Activated CD4-positive, alpha-beta T cell treated with anti-CD3 and anti-CD28 coated beads, Interleukin-10, Interleukin-2, amounts not matched to agents 100 ng/mL and 50 ng/mL, durations not matched to agents 16 hours and 8 hours (primary cell): ENCODE measurements around the gene MRPL38.

Source experiments
- DNase-seq: peaks from one replicate; pipeline ENCODE4 v3.0.0-alpha.2; 2020

The MRPL38 gene

DNA sequence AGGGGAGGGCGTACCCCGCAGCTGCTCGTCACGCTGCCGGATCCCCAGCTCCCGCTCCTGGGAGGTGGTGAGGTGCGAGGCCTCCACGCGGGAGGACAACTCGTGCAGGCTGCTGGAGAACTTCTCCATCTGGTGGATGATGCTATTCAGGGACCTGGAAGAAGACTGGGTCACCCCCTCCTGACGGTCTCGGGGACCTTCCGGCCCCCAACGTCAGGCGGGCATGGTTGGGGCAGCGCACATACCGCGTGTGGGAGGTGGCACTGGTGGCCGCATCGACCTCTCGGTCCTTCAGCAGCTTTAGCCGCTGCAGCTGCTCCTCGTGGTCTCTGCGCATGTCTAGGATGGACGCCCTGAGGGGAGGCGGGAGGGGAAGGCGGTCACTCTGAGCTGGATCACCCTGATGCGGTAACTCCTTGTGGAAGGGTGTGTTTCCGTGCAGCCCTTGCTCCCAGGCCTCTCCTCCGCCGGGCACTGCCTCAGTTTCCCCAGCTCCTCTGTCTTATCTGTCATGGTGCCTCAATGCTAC lies 13.3 kb upstream of the MRPL38 start:
- DNase-seq: no peak

DNA sequence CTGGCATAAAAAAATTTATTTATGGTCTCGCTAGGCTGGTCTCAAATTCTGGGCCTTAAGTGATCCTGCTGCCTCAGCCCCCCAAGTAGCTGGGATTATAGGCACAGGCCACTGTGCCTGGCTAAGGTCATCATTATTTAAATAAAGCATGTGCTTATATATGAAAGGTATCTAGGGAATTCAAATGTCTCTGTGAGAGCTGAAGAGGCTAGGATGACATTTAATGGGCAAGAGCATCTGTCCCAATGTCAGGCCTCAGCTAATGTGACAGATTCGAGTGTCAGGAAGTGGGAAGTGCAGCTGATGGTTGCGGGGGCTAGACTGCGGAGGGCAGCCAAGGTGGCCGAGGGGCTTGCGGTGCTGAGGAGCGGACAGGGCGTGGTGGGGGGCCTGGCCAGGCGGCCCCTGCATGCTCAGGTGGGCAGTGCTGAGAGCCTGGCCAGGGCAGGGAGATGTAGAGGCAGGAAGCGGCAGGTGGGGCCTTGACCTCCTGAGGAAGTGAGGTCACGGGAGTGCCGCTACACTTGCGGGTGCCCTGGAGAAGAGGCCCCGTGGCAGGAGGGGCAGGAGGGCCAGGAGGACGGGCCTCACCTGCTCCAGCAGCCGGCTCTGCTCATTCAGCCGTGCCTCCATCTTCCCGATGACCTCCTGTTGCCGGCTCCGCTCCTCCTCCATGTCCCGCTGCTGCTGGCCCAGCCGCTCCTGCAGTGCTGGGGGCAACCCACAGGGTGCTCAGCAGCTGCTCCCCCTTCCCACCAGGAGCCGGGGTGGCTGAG lies 12.6 kb upstream of the MRPL38 start:
- no peak for DNase-seq

DNA sequence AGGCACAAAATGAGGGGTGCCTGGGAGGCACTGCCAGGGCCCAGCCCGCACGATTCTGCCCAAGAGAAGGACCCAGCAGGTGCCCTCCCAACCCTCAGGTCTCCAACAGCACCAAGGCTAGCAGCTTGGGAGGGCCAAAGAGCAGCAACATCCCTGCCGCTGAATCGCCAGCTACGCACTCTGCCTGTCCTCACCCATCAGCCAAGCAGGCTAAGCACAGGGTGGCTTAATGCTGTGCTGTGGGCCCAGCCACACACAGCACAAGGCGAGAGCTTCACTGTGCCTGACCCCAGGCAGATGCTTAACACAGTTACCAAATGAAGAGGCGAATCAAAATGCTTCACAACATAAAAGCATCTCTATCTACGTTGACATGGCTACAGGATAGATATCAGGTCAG lies 10.6 kb upstream of the MRPL38 start:
- no peak for DNase-seq

DNA sequence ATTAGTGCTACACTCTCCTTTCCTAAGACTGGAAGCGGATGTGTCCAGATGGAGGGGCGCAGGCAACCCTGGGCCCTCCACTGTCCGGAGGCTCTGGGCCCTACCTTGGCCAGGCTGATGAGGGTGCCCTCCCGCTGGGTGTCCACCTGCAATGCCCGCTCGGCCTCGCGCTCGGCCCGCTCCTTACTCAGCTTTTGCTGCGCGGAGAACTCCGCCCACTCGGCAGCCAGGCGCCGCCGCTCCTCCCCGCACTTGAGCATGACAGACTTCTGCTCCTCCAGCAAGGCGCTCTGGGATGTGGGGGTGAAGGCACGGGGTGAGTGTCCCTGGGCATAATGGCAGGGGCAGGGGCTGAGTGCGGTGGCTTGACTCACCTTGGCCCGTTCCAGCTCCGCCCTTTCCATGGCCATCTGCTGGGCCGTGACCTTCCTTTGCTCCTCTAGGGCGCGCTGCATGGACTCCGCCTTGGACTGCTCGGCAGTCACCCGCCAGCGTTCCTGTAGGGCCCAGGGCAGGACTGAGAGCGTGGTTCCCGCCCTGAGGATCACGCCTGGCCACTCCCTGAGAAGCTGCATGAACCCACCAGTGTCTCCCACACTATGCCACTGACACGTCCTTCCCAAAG lies 10.1 kb upstream of the MRPL38 start:
- no peak for DNase-seq

DNA sequence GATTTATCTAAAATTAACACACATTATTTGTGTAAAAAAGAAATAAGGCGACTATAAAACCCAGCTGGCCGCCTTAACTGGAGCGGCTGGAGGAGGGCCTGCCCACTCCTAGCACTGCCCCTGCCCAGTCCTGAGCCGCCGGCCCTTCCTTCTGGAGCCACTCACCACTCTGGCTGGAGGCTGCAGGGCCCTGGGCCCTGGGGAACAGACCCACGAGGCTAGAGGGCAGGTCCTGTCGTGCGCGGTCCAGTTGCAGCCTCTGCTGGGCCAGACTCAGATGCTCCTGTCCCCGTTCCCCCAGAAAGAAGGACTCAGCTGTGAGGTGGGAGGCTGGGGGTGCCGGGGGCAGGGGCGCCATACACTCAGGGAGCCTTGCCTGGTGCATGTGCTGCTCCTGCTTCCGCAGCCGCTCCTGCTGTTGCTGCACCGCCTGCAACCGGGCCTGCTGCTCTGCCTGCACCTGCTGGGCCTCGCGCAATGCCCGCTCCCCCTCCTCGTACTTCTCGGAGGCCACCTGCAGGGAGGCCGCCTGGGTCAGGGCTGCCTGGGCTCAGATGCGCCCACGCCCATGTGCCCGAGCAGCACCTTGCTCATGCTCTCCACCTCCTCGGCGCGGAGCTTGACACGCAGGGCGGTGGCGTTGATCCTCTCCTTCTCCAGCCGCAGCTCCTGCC lies 9.0 kb upstream of the MRPL38 start:
- DNase-seq: no peak

DNA sequence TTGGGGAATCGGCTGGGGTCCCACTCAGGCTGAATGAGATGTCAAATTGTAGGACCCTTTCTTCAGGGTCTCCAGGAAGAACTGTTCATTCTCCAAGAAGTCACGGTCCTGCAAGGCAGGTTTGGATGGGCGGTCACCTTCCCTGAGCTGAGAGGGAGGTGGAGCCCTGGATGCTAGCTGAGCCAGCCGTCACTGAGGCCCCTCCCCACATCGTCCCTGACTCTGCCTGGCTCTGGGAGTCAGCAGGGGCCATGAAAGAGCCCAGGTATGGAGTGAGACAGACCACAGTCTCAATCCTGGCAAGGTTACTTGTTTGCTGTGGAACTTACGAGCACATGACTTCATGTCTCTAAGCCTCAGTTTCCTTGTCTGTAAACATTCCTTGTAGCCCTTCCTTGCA lies 6.0 kb upstream of the MRPL38 start:
- DNase-seq: no peak

DNA sequence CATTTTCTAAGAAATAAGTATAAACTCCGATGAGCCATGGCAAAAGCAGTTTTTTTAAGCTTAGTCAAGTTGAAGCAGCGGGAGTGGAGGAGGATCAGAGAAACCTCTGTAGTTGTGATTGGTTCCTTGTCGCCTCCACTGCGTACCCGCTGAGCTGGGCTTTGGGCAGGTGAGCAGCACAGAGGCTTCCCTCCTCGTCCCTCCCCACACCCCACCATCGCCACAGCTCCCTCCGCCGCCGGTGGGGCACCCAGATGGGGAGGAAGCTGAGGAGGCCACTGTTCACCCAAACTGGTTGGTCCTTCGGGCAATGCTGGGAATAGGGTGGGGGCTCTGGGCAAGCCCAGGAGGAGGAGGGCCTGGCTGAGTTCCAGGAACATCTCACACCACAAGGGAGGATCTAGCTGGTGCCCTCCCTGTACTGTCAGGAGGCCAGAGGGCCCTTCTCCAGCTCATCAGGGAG lies 5.2 kb upstream of the MRPL38 start:
- DNase-seq: no peak

DNA sequence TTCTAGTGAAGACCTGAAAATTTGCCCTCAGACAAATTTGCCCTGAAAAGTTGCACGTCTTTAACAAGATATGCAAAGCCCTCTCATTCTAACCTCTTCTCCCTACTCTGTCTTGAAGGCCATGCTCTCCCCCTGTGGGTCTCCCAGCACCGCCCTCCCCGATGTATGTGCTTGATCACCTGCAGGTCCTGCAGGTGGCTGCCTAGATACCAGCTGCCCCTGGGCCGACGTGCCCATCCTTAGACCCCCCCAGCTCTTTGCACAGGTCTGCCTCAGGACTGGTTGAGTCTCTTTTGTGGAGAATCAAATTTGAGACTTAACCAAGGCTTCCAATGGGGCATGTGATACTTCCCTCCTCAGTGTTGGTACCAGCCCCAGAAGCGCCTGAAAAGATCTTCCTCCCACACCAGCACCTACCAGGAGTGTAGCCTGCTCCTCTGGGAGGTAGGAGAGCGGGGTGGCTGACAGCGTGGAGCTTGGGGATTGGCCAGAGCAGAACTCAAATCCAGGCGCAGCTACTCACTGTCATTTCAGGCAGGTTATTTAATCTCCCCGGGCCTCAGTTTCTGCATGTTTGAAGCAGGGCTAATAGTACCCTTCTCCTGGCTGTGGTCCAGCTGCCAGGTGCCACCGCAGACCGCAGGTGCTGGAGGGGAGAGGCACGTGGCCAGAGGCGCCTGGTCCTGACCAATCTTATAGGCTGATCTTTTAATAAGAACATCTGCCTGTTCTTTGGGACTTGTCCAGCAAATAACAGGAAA lies 4.5 kb upstream of the MRPL38 start:
- DNase-seq: no peak

DNA sequence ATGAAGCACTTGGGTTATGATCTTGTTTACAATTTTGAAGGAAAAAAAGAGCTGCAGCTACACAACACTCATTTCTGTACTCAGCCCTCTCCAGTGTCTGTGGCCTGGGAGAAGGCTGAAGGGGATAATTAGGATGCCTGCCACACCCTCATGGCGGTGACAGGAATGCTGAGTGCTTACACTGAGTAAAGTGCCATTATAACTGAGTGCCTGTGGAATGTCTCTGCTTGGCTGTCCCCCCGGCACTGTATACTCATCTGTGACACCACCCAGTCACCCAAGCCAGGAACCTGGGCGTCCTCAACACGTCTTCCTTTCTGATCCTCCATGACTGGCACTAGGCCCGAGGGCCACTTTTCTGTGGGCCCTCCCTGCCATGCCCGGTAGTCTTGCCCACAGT lies 3.5 kb upstream of the MRPL38 start:
- DNase-seq: no peak

DNA sequence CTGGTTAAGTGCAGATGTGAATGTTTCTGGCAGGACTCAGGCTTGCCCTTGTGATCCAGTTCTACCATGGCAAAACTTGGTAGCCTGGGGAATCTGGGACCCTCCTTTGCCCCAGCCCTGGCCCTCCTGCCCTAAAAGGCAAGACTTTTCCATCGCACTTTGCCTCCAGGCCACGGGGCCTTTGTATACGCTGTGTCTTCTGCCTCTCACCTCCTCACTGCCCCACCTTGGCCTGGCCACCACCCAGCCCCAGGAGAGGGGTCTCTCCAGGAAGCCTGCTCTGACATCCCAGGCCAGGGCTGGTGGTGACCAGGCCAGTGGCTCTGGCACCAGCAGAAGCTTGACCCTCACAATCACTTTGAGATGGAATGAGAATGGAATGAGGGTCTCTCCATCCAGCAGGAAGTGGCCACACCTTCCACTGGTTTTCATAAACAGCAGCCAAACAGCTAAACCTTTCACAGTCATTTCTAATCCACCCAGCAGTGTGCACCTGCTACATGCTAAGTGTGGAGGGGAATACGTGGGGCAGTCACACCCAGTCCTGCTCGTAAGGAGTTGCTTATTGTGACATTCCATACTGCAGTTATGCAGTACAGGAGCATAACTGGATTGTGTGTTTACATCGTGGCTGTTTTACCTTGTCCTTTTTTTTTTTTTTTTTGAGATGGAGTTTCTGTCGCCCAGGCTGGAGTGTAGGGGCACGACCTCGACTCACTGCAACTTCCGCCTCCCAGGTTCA lies 1.6 kb upstream of the MRPL38 start:
- DNase-seq: no peak

DNA sequence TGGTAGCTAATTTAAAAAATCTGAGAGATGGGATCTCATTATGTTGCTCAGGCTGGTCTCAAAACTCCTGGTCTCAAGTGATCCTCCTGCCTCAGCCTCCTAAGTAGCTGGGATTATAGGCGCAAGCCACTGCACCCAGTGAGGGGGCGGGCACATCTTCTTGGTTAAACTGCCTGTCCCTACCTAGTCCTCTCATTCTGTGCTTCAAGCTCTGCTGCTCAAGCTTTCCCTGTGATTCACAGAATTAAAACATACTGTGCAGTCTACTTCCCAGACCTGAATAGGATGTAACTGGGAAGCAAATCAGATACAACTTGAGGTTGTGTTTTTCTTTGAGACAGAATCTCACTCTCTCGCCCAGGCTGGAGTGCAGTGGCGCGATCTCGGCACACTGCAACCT lies 2.3 kb downstream of the MRPL38 start:
- DNase-seq: no peak

DNA sequence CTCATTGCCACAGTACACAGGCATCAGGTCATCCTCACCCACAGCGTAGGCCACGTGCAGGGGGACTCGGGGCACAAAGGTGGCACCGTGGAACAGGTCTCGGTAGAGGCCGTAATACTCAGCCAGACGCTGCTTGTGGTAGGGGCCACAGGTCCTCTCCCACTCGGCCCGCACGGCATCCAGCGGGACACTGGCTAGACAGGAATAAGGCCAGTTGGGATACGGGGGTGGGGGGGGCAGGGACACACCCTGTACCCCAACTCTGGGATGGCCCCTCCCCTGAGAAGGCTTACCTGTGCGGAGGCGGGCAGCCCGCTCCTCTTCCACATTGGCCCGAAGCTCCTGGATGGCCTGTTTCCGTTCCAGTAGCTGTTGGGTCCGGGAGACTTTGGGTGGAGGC lies 3.0 kb downstream of the MRPL38 start:
- no peak for DNase-seq

DNA sequence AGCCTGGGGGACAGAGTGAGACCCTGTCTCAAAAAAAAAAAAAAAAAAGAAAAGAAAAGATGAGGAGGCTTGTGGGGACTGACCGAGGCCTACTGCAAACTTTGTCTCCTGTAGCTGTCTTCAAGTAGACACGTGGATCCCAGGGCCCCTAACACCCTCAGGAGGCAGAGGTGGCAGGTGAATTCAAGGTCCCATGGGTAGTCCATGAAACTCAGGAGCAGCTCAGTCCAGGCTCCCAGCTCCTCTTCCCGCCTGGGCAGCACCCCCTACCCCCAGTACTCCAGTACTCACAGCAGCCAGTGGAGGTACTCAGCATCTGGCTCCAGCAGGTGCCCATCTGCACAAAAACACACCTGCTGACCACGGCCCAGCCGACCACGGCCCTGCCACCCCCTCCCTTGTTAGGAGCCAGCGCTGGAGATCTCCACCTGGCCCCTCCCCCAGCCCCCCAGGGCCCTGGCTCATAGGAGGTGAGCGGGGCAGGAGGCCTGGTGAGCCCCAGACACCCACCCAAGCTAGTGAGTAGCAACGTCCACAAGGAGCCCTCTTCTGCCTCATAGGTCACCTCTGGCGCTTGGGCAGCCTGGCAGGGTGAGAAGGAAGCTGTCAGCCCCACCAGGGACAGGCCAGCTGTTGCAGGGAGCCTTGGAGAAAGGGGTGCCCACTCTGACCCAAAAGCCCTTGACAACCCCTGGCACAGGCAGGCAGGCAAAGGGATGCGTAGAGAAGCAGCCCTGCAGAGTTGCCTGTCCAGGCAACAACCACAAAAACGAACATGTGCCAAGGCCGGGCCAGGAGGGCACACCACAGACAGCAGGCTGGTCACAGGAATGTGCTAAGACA lies 3.8 kb downstream of the MRPL38 start:
- no peak for DNase-seq

DNA sequence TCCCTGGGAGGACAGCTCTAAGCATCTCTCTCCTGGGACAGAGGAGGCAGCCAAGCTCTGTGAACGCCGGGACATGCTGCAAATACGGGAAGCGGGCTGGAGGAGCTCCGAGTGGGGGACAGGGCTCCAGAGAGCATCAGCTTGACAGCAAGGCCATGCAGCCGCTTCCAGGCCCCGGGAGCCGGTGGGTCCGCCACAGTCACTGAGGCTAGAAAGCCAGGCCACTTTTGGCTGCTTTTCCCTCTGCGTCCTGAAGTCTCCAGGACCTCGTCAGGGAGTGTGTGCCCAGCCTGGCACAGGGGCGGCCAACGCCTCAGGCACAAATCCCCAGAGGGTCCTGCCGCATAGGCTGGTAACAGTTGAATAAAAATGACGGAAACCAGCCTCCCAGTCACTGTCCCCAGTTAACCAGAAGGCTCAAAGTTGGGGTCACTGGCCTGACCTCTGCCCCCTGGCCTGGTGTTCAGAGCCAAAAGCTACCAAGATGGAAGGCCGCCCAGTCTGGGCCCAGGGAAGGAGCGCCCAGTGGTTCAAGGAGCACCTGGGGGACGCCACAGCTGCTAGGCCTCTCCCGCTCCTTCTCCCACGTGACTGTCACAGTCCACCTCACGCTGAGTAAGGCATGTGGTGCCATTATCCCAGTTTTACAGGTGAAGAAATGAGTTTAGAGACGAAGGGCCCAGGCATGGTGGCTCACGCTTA lies 4.8 kb downstream of the MRPL38 start:
- no peak for DNase-seq

DNA sequence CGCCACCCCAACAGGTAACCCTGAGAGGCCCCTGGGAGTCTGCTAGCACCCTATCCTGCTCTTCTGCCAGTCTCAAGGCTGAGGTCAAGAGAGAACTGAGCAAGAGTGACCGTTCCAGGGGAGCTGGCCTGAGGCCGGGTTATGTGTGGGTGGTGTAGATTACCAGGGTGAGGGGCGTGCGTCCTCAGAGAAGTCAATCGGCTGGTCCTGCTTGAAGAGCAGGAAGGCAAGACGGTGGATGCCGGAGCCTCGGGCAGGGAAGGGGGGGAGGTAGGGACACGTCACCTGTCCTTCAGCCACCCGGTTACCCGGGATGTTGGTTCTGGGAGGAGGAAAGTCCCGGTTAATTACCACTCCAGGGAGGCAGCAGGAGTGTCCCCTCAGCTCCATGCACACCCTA lies 5.3 kb downstream of the MRPL38 start:
- no peak for DNase-seq

DNA sequence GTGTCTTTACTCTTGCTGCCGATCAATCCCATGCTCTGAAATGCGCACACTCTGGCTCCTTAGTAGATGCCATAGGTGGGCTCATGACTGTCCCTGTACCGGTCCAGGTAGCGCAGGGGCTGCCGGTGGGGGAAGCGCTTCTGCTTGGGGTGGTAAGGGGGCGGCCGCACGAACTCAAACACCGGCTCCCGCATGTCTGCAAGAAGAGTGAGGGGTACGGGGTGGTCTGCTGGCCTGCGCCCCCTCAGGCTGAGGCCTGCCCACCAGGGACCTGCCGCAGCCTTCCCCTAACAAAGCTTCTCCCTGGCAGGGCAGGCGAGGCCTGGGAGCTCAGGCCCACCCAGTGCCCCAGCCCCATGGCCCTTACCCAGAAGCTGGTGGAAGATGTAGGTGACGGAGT lies 5.9 kb downstream of the MRPL38 start:
- DNase-seq: no peak

DNA sequence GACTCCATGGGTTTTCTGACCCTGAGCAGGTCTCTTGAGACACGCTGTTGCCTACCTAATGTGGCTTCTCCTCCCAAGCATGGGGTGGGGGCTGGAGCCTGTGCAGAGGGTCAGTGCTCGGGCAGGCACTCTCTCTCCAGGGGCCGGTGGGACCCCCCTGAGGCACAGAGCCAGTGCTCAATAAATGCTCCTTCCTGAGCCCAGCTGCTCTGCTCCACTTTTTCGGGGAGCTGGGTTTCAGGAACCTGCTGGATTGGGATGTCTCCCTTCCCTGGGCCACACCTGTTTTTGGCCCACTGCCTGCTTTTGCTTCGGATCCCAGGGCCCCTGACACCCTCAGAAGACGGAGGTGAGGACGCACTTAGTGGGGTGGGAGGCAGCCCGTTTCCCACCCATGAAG lies 6.6 kb downstream of the MRPL38 start:
- no peak for DNase-seq

DNA sequence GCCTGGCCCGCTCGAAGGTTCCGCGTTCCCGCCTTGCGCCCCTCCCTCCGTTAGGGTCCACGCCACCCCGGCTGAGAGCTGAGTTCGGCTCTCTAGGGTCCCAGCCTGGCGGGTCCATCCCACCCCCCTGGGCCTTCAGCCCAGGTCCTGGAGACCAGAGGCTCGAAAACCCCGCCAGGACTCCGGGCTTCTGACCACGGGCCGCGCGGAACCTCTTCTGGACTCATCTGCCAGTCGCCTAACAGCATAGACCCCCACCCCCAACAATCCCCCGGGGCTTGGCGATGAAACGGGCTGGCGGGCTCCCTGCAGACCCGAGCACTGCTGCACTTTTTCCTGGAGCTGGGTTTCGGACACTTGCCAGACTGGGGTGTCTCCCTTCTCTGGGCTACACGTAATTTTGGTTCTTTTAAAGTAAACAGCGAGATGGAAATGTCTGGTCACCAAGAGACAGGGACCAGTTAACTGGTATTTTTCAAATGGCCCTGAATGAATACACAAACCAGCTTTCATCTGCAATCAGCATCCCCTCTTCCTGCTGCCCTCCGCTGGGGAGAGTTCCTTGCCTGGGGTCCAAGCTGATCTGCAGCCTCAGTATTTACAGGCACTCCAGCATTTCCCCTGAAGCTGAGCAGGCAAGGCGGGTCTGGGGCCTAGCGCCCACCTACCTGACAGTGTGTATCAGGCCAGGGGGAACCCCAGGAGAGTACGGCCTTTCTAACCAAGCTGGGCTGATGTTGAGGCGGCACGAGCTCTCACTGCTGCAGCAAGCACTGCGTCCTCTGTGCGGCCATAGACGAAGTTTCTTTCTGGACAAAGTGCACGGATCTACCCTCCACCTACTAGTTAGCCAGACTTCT lies 7.3 kb downstream of the MRPL38 start:
- no peak for DNase-seq

DNA sequence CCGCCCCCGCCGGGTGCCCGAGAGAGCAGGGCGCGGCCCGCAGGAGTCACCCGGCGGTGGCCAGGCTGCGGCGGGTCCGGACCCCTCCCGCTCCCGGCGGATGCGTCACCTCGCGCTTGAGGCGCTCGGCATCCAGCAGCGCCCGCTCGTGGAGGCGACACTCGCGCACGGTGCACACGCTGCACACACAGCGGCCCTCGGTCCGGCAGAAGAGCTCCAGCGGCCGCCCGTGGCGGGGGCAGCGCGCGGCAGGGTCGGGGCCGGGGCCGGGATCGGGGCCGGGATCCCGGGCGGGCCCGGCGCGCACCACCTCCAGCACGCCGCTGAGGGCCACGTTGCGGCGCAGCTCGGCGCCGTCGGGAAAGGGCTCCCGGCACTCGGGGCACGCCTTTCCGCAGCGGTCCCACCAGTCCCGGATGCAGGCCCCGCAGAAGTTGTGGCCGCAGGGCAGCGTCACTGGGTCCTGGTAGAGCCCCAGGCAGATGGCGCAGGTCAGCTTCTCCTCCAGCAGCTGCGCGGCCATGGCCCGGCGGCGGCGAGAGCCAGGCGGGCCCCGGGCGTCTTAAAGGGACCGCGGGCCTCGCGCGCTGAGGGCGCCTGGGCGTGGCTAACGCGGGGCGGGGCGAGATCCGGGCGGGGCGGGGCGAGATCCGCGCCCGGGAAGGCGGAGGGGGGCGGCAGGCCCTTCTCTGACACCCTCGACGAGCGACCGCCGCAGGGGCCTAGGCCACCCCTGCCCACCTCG lies 8.1 kb downstream of the MRPL38 start, which contains the start of gene TRIM65:
Gene TRIM65, minus strand, starts transcription at position 537 of the 745 bp plus-strand sequence. Its CDS starts 14 bp downstream, at position 523.
- DNase-seq: peak; percentile 87
